ENCODE results near the gene RARG. TPM values are rescaled to one million over a fixed set of nuclear protein-coding genes. Genes with fewer than 3 reads are reported as not detected.
A peak's percentile ranks its signal among the peaks of the same experiment; 100 is the strongest.
"Not testable (repeated sequence)": the region's sequence is repeated elsewhere in the genome, so short reads cannot be mapped to it uniquely, and the experiment has no call there.

The RARG gene
- total RNA-seq, 1 experiment from 2014 or later: 16.9 TPM

GRCh38 chr12:53172352-53172751 is 59.7 kb downstream of the RARG start:
- DNase-seq (ENCODE audit: low read depth): peak; percentile 68

- DNase-seq (ENCODE audit: low read depth): no peak
Observed at GRCh38 chr12:53171725-53172329, 60.2 kb downstream of the RARG start.

GRCh38 chr12:53170876-53171724 is 60.9 kb downstream of the RARG start:
- DNase-seq (ENCODE audit: low read depth): no peak

GRCh38 chr12:53170215-53170614 is 61.8 kb downstream of the RARG start:
- no peak for DNase-seq (ENCODE audit: low read depth)

GRCh38 chr12:53169644-53170043 is 62.4 kb downstream of the RARG start:
- no peak for DNase-seq (ENCODE audit: low read depth)

GRCh38 chr12:53166837-53167236 is 65.2 kb downstream of the RARG start:
- no peak for DNase-seq (ENCODE audit: low read depth)

- DNase-seq (ENCODE audit: low read depth): not testable (repeated sequence)
Observed at GRCh38 chr12:53163008-53163407, 69.0 kb downstream of the RARG start.

GRCh38 chr12:53161119-53161911 is 70.7 kb downstream of the RARG start:
- no peak for DNase-seq (ENCODE audit: low read depth)

- DNase-seq (ENCODE audit: low read depth): no peak
Observed at GRCh38 chr12:53160673-53161072, 71.3 kb downstream of the RARG start.

Other genes starting within 250 kb of the RARG start
- gene EIF4B, start 225.8 kb downstream of the RARG start, total RNA-seq (2014; rRNA removed): 468 and 479 TPM in 2 replicates
- 79.6 and 95.7 TPM in 2 replicates for gene TNS2, start 182.1 kb downstream of the RARG start, total RNA-seq (2014; rRNA removed)
- 20.0 and 21.9 TPM in 2 replicates for gene SPRYD3, start 152.8 kb downstream of the RARG start, total RNA-seq (2014; rRNA removed)
- 178 and 231 TPM in 2 replicates for gene IGFBP6, start 134.5 kb downstream of the RARG start, total RNA-seq (2014; rRNA removed)
- gene SOAT2, start 128.7 kb downstream of the RARG start, total RNA-seq (2014; rRNA removed): not detected in 2 replicates
- 7.4 and 10.5 TPM in 2 replicates for gene ZNF740, start 51.5 kb downstream of the RARG start, total RNA-seq (2014; rRNA removed)
- 5.2 and 6.1 TPM in 2 replicates for gene CSAD, start 51.3 kb downstream of the RARG start, total RNA-seq (2014; rRNA removed)
- not detected in 2 replicates for gene ITGB7, start 25.0 kb downstream of the RARG start, total RNA-seq (2014; rRNA removed)
- 14.8 and 18.2 TPM in 2 replicates for gene ESPL1, start 36.1 kb upstream of the RARG start, total RNA-seq (2014; rRNA removed)
- gene PFDN5, start 63.3 kb upstream of the RARG start, total RNA-seq (2014; rRNA removed): 254 and 270 TPM in 2 replicates
- 53.1 and 55.0 TPM in 2 replicates for gene MYG1, start 67.5 kb upstream of the RARG start, total RNA-seq (2014; rRNA removed)
- gene AAAS, start 89.4 kb upstream of the RARG start, total RNA-seq (2014; rRNA removed): 64.6 and 71.2 TPM in 2 replicates
- gene SP7, start 104.1 kb upstream of the RARG start, total RNA-seq (2014; rRNA removed): not detected in 2 replicates
- 26.5 and 37.1 TPM in 2 replicates for gene SP1, start 148.0 kb upstream of the RARG start, total RNA-seq (2014; rRNA removed)
- gene AMHR2, start 191.6 kb upstream of the RARG start, total RNA-seq (2014; rRNA removed): not detected in 2 replicates
- 89.5 and 92.8 TPM in 2 replicates for gene PRR13, start 209.5 kb upstream of the RARG start, total RNA-seq (2014; rRNA removed)
- gene PCBP2, start 219.9 kb upstream of the RARG start, total RNA-seq (2014; rRNA removed): 186 and 227 TPM in 2 replicates

Data from LHCN-M2 (cell line).